Natural killer cell (primary cell): Measurements from ENCODE around the gene IL18BP. TPM values are rescaled to one million over a fixed set of nuclear protein-coding genes. Genes with fewer than 3 reads are reported as not detected.

Experiments used
- ATAC-seq, 3 donors: fragments of 150-1000 bp in 2 of 3; fragments of 200-7000 bp in 1 of 3; cut with Tn5 transposase; 1 replicate in 1 of 3; 2 replicates in 2 of 3; pipeline ENCODE4 v1.10.0; 2021; ENCODE audit warnings: mild to moderate bottlenecking in 2 of 3, moderate library complexity in 2 of 3
- DNase-seq, 2 donors: peaks; one replicate each; pipeline versions ENCODE4 v3.0.0 to v3.0.0-alpha.2; 2013 to 2021; ENCODE audit warnings: mixed read lengths in 1 of 2
- H3K27ac ChIP-seq: one replicate; pipeline ENCODE4 v1.5.1; 2013; ENCODE audit warnings: mild to moderate bottlenecking, low read length
- H3K27me3 ChIP-seq: one replicate; pipeline ENCODE4 v1.6.1; 2013; ENCODE audit warnings: low read length; ENCODE audit not compliant: control insufficient read depth, insufficient read depth
- H3K36me3 ChIP-seq: one replicate; pipeline ENCODE4 v1.6.1; 2013; ENCODE audit warnings: low read length; ENCODE audit not compliant: control insufficient read depth, insufficient read depth
- H3K4me1 ChIP-seq: one replicate; pipeline ENCODE4 v1.6.1; 2013; ENCODE audit warnings: low read length; ENCODE audit not compliant: control insufficient read depth, insufficient read depth
- H3K4me3 ChIP-seq: one replicate; pipeline ENCODE4 v1.5.1; 2013; ENCODE audit warnings: low read length
- H3K9me3 ChIP-seq: one replicate; pipeline ENCODE4 v1.6.1; 2013; ENCODE audit warnings: low read length; ENCODE audit not compliant: control insufficient read depth, insufficient read depth
- H3K27ac Mint-ChIP-seq, 2 donors: one replicate each; pipeline ENCODE4 v1.8.0; 2022; ENCODE audit warnings: mild to moderate bottlenecking in 2 of 2, mixed read lengths in 2 of 2, moderate library complexity in 1 of 2
- H3K27me3 Mint-ChIP-seq, 2 donors: one replicate each; pipeline ENCODE4 v1.8.0; 2022; ENCODE audit warnings: low read depth in 2 of 2, mixed read lengths in 2 of 2
- H3K36me3 Mint-ChIP-seq: one replicate; pipeline ENCODE4 v1.8.0; 2022; ENCODE audit warnings: mixed read lengths
- H3K4me1 Mint-ChIP-seq, 2 donors: one replicate each; pipeline ENCODE4 v1.8.0; 2022; ENCODE audit warnings: mixed read lengths in 2 of 2
- H3K4me3 Mint-ChIP-seq: one replicate; pipeline ENCODE4 v1.8.0; 2022; ENCODE audit warnings: mild to moderate bottlenecking, moderate library complexity, mixed read lengths
- H3K9me3 Mint-ChIP-seq, 2 donors: one replicate each; pipeline ENCODE4 v1.8.0; 2022; ENCODE audit warnings: mixed read lengths in 2 of 2
- CTCF ChIP-seq: fragments of 200-600 bp; IDR thresholded peaks from one replicate; pipeline ENCODE4 v1.8.0; 2022; ENCODE audit warnings: antibody characterized with exemption
- WGBS: methylation state at CpG from one replicate; pipeline ENCODE4 v1.1.7; 2013; ENCODE audit warnings: missing lambda C conversion rate; ENCODE audit not compliant: insufficient coverage; 5-methylcytosine and 5-hydroxymethylcytosine counted together
- intact Hi-C: fragments of 100-400 bp; cut with micrococcal nuclease; formaldehyde crosslinking; loops from one replicate; pipeline ENCODE4 v1.14.2; 2022
- total RNA-seq, 4 donors: library from RNA; stranded (reverse); fragments of 120-200 nt in 1 of 4; gene quantifications; one replicate each; pipeline versions ENCODE4 v1.2.3 to v1.2.4, GENCODE V29; 2013 to 2022

Gene IL18BP
- total RNA-seq, 3 donors from 2014 or later (not counting 1 experiment from before 2014, with no cell fraction given) = 23.1 to 35.5 (median 27.2) TPM

- no peaks in the 10 kb centered on the region for H3K27me3 ChIP-seq
- H3K36me3 Mint-ChIP-seq = no peaks in the 10 kb centered on the region
- peaks cover 18% of the 10 kb centered on the region for H3K36me3 ChIP-seq
- no peak for ATAC-seq
- 57% methylated on average over 2 of the region's 2 CpGs for WGBS
- no peak overlapping the region for H3K27ac Mint-ChIP-seq
- intact Hi-C loops = no loop called here
- peaks cover 16 to 35% of the 10 kb centered on the region in 2 donors for H3K4me1 Mint-ChIP-seq
- H3K4me1 ChIP-seq = peaks cover 60% of the 10 kb centered on the region
- H3K27ac ChIP-seq = peak overlapping the region; percentile 88
- no peaks in the 10 kb centered on the region for H3K27me3 Mint-ChIP-seq
- DNase-seq = no peak
- no peak for TF ChIP-seq CTCF
- no peaks in the 10 kb centered on the region for H3K9me3 Mint-ChIP-seq
- no peak overlapping the region for H3K4me3 Mint-ChIP-seq
- no peaks in the 10 kb centered on the region for H3K9me3 ChIP-seq
- H3K4me3 ChIP-seq = no peak overlapping the region
Measured at GRCh38 chr11:72038491-72038890, 39.8 kb downstream of the IL18BP start.

- no peak for TF ChIP-seq CTCF
- peaks cover 16 to 35% of the 10 kb centered on the region in 2 donors for H3K4me1 Mint-ChIP-seq
- no peak overlapping the region for H3K4me3 Mint-ChIP-seq
- Histone ChIP-seq H3K4me1 (peaks cover 60% of the 10 kb centered on the region), H3K4me3 (peak overlapping the region; percentile 87), H3K9me3 (no peaks in the 10 kb centered on the region), H3K36me3 (peaks cover 11% of the 10 kb centered on the region), H3K27ac (peak overlapping the region; percentile 88), H3K27me3 (no peaks in the 10 kb centered on the region)
- H3K9me3 Mint-ChIP-seq = no peaks in the 10 kb centered on the region
- ATAC-seq = no peak
- 54% methylated on average over 5 of the region's 5 CpGs for WGBS
- no peaks in the 10 kb centered on the region for H3K27me3 Mint-ChIP-seq
- intact Hi-C loops = no loop called here
- H3K27ac Mint-ChIP-seq = no peak overlapping the region
- DNase-seq = peak in 1 of 2 donors; percentile 35
- no peaks in the 10 kb centered on the region for H3K36me3 Mint-ChIP-seq
Measured at GRCh38 chr11:72039031-72039855, 40.5 kb downstream of the IL18BP start.

- Mint-ChIP-seq H3K27ac (no peak overlapping the region), H3K36me3 (no peaks in the 10 kb centered on the region), H3K4me1 (peaks cover 16 to 36% of the 10 kb centered on the region in 2 donors), H3K27me3 (no peaks in the 10 kb centered on the region), H3K4me3 (no peak overlapping the region), H3K9me3 (no peaks in the 10 kb centered on the region)
- Histone ChIP-seq H3K36me3 (peaks cover 7% of the 10 kb centered on the region), H3K9me3 (no peaks in the 10 kb centered on the region), H3K27ac (peak overlapping the region; percentile 88), H3K4me3 (peak overlapping the region; percentile 87), H3K4me1 (peaks cover 60% of the 10 kb centered on the region), H3K27me3 (no peaks in the 10 kb centered on the region)
- no peak for ATAC-seq
- no peak for TF ChIP-seq CTCF
- intact Hi-C loops = loop anchor here (2.0 kb wide), 1 partner anchor 73 kb away; the partner anchor contains the start of gene ANAPC15
- WGBS = 23% methylated on average over 6 of the region's 6 CpGs
- DNase-seq = no peak
Measured at GRCh38 chr11:72039856-72040401, 41.2 kb downstream of the IL18BP start.
